ENCODE data around the gene ACBD7.

ACBD7 gene

GRCh38 chr10:15059914-15060313 is 28.7 kb downstream of the ACBD7 start:
- H3K4me1 ChIP-seq (ENCODE audit: control insufficient read depth, insufficient read depth, low read length) = no peaks in the 10 kb centered on the region
- H3K27ac ChIP-seq (ENCODE audit: extremely low read depth, low read depth, low read length) = no peak overlapping the region
- peak; percentile 93 for TF ChIP-seq ZNF133 (tag by site-specific recombination; IDR thresholded peaks at IDR 0.05)
- peak; percentile 2 for TF ChIP-seq SETDB1 (IDR thresholded peaks at IDR 0.05; ENCODE audit: insufficient read length, low read length)
- no peak for TF ChIP-seq ZNF449 (tag by site-specific recombination; IDR thresholded peaks at IDR 0.05)
- POLR2A ChIA-PET = no interaction called here
- H3K4me3 ChIP-seq (ENCODE audit: low read depth, low read length) = no peak overlapping the region
- no peaks in the 10 kb centered on the region for H3K9me3 ChIP-seq (ENCODE audit: control insufficient read depth, insufficient read depth, low read depth, low read length)
- CTCF ChIA-PET = interaction anchor here (0.7 kb wide), 1 partner anchor 307 kb away, joined by 7 read pairs; no protein-coding TSS in a partner anchor
- no peaks in the 10 kb centered on the region for H3K36me3 ChIP-seq (ENCODE audit: control insufficient read depth in 2 of 2, insufficient read depth in 1 of 2, low read length in 2 of 2)

- no peaks in the 10 kb centered on the region for H3K4me1 ChIP-seq (ENCODE audit: control insufficient read depth, insufficient read depth, low read length)
- POLR2A ChIA-PET = no interaction called here
- CTCF ChIA-PET = interaction anchor here (0.6 kb wide), 1 partner anchor 136 kb away, joined by 3 read pairs; no protein-coding TSS in a partner anchor
- H3K36me3 ChIP-seq (ENCODE audit: control insufficient read depth in 2 of 2, insufficient read depth in 1 of 2, low read length in 2 of 2) = no peaks in the 10 kb centered on the region
- no peak overlapping the region for H3K27ac ChIP-seq (ENCODE audit: extremely low read depth, low read depth, low read length)
- TF ChIP-seq ZBTB10 (tag by site-specific recombination; IDR thresholded peaks at IDR 0.05) (no peak), ZNF366 (tag by site-specific recombination; conservative IDR thresholded peaks at IDR 0.05) (peak; percentile 31; the same call in 1 of the 2 replicates)
- H3K4me3 ChIP-seq (ENCODE audit: low read depth, low read length) = no peak overlapping the region
- no peaks in the 10 kb centered on the region for H3K9me3 ChIP-seq (ENCODE audit: control insufficient read depth, insufficient read depth, low read depth, low read length)
Measured at GRCh38 chr10:15058689-15059088, 29.9 kb downstream of the ACBD7 start.

- Histone ChIP-seq H3K36me3 (ENCODE audit: control insufficient read depth in 2 of 2, insufficient read depth in 1 of 2, low read length in 2 of 2) (no peaks in the 10 kb centered on the region), H3K4me3 (ENCODE audit: low read depth, low read length) (no peak overlapping the region), H3K27ac (ENCODE audit: extremely low read depth, low read depth, low read length) (no peak overlapping the region), H3K9me3 (ENCODE audit: control insufficient read depth, insufficient read depth, low read depth, low read length) (no peaks in the 10 kb centered on the region), H3K4me1 (ENCODE audit: control insufficient read depth, insufficient read depth, low read length) (no peaks in the 10 kb centered on the region)
- TF ChIP-seq ZNF843 (tag by site-specific recombination; IDR thresholded peaks at IDR 0.05) (no peak), ZNF596 (tag by site-specific recombination; IDR thresholded peaks at IDR 0.05) (no peak), TCF7L2 (IDR thresholded peaks at IDR 0.05; ENCODE audit: borderline replicate concordance, low read depth, low read length) (no peak), ZNF2 (tag by site-specific recombination; IDR thresholded peaks at IDR 0.05) (no peak), ZNF18 (tag by site-specific recombination; IDR thresholded peaks at IDR 0.05) (no peak)
- CTCF ChIA-PET = no interaction called here
- POLR2A ChIA-PET = no interaction called here
Measured at GRCh38 chr10:15053061-15053460, 35.5 kb downstream of the ACBD7 start.

- CTCF ChIA-PET = no interaction called here
Measured at GRCh38 chr10:15052121-15052520, 36.5 kb downstream of the ACBD7 start.

More at GRCh38 chr10:15052121-15052520, 36.5 kb downstream of the ACBD7 start:
- Histone ChIP-seq H3K4me3 (ENCODE audit: low read depth, low read length) (no peak overlapping the region), H3K9me3 (ENCODE audit: control insufficient read depth, insufficient read depth, low read depth, low read length) (no peaks in the 10 kb centered on the region), H3K27ac (ENCODE audit: extremely low read depth, low read depth, low read length) (no peak overlapping the region), H3K36me3 (ENCODE audit: control insufficient read depth in 2 of 2, insufficient read depth in 1 of 2, low read length in 2 of 2) (no peaks in the 10 kb centered on the region), H3K4me1 (ENCODE audit: control insufficient read depth, insufficient read depth, low read length) (no peaks in the 10 kb centered on the region)
- POLR2A ChIA-PET = no interaction called here
- TF ChIP-seq PRDM1 (tag by site-specific recombination; IDR thresholded peaks at IDR 0.05) (no peak), ZNF416 (tag by site-specific recombination; IDR thresholded peaks at IDR 0.05) (no peak), ZBTB7A (tag by site-specific recombination; IDR thresholded peaks at IDR 0.05; ENCODE audit: low read depth) (no peak)
